GM18951 (cell line): ENCODE data around the gene SPATA24.

Source experiments
- POLR2A ChIP-seq: IDR thresholded peaks from 4 replicates; pipeline ENCODE4 v1.6.1; 2011; ENCODE audit warnings: mild to moderate bottlenecking; ENCODE audit not compliant: insufficient read length, insufficient read depth; ENCODE audit errors: extremely low read depth
- in situ Hi-C: fragments of 300-500 bp; cut with MboI; formaldehyde crosslinking; loops from one replicate; pipeline ENCODE4 v1.12.0; 2022; ENCODE audit warnings: low sequenced_read_pairs, mixed read lengths, inconsistent platforms; ENCODE audit not compliant: unreplicated experiment

The SPATA24 gene

GRCh38 chr5:139430015-139430414 is 26.1 kb upstream of the SPATA24 start:
- in situ Hi-C loops, result no loop called here
- no peak for TF ChIP-seq POLR2A

GRCh38 chr5:139426203-139426885 is 22.5 kb upstream of the SPATA24 start:
- in situ Hi-C loops, result loop anchor here (5.0 kb wide), 1 partner anchor 76 kb away; no protein-coding TSS in a partner anchor
- TF ChIP-seq POLR2A, result no peak

- in situ Hi-C loops, result loop anchor here (5.0 kb wide), 1 partner anchor 77 kb away; no protein-coding TSS in a partner anchor
- TF ChIP-seq POLR2A, result no peak
These were observed 21.6 kb upstream of the SPATA24 start for GRCh38 chr5:139425497-139425896.

- in situ Hi-C loops, result no loop called here
- TF ChIP-seq POLR2A, result no peak
These were observed 18.5 kb upstream of the SPATA24 start for GRCh38 chr5:139422307-139422893.

GRCh38 chr5:139419226-139420192 is 15.6 kb upstream of the SPATA24 start:
- in situ Hi-C loops, result no loop called here
- TF ChIP-seq POLR2A, result no peak

GRCh38 chr5:139418793-139419192 is 14.9 kb upstream of the SPATA24 start:
- in situ Hi-C loops, result no loop called here
- no peak for TF ChIP-seq POLR2A

DNA sequence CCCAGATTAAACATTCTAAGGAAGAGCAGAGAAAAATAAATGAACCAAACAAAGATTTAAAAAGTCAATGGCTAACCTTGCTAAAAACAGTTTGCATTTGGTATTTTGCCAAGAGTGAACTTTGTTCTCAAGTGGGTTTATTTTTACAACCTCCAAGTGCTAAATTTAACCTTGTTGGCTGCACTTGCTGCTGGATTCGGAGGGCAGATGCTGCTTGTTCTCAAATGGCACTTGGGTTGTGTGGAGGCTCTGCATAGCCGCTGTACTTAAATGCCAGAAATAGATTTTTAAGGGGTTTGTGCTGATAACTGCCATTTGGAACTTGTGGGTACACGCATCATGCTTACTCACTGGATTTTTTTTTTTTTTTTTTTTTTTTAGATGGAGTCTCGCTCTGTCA is 13.3 kb upstream of the SPATA24 start:
- TF ChIP-seq POLR2A, result no peak
- in situ Hi-C loops, result no loop called here

DNA sequence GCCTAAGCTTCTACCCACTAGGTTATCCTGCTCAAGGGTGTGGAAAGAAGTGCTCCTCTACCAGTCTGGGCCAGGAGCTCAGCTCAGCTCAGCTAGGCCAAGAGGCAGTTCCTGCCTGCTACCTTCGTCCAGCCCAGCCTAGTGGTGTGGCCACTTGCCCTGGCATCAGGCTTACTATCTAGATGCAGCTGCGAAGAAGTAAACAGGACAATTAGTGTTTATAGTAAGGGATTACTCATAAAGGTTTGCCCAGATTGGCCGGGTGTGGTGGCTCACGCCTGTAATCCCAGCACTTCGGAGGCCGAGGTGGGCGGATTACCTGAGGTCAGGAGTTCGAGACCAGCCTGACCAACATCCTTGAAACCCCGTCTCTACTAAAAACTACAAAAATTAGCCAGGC is 12.8 kb upstream of the SPATA24 start:
- in situ Hi-C loops, result no loop called here
- no peak for TF ChIP-seq POLR2A

DNA sequence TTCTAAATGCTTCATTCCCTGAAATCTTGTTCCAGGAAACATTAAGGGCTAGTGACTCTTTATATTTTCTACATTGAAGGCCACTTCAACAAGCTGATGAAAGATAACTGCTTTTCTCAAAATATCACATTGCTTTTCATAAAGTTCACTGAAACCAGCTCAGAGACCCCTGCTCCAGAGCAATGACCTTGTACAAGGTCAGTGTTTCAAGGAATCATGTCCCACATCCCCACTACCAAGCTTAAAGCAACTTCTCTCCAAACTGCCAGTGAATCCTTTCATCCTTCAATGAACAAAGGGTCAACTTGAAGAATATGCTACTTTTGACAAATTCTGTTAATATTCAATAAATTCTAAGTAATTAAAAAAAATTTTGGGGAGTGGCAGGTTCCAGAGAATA is 12.0 kb upstream of the SPATA24 start:
- TF ChIP-seq POLR2A, result no peak
- in situ Hi-C loops, result no loop called here

GRCh38 chr5:139415221-139415861 is 11.5 kb upstream of the SPATA24 start:
- in situ Hi-C loops, result no loop called here
- TF ChIP-seq POLR2A, result no peak

DNA sequence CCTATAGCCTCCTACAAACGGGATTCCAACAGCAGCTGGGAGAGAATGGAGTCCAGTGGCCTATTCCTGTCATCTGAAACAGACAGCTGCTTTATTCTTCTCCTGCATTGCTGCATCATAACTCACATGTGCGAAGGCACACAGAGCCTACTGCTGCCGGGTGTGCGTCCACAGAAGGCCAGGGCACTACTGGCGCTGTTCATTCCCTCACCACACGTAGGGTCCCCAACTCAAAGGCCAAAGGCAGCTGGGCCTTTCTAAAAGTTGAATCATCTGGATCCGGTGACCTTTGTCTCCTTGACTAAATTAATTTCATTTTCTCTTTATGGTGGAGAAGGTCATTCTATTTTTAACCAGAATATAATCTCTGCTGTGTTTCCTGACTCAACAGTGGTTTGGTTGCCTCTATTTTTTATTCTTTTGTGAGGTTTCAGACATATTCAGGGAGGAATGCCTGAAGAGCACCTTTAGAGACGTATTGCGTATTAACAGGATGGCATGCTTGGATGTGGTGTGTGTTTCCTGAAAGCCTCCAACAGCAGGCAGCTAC is 10.8 kb upstream of the SPATA24 start:
- in situ Hi-C loops, result no loop called here
- TF ChIP-seq POLR2A, result no peak

- no peak for TF ChIP-seq POLR2A
- in situ Hi-C loops, result no loop called here
These were observed 10.1 kb upstream of the SPATA24 start for GRCh38 chr5:139413963-139414362.

- no peak for TF ChIP-seq POLR2A
- in situ Hi-C loops, result no loop called here
These were observed 9.3 kb upstream of the SPATA24 start for GRCh38 chr5:139413153-139413552.
